Mucosa of descending colon (tissue), 3 donors: ENCODE data around the gene ADGRG6. TPM values are rescaled to one million over a fixed set of nuclear protein-coding genes. Genes with fewer than 3 reads are reported as not detected.

Source experiments
- ATAC-seq: fragments of 200-7000 bp; cut with Tn5 transposase; one replicate; pipeline ENCODE4 v1.9.1; 2020; ENCODE audit warnings: mild to moderate bottlenecking, moderate library complexity
- DNase-seq, 3 donors: peaks; one replicate each; pipeline ENCODE4 v3.0.0-alpha.2; 2020
- H3K36me3 ChIP-seq: fragments of 200-600 bp; one replicate; pipeline ENCODE4 v1.8.0; 2021; ENCODE audit warnings: low read depth, mild to moderate bottlenecking
- H3K4me1 ChIP-seq: fragments of 200-600 bp; one replicate; pipeline ENCODE4 v1.8.0; 2021; ENCODE audit warnings: low read depth, mild to moderate bottlenecking
- H3K4me3 ChIP-seq: fragments of 200-600 bp; one replicate; pipeline ENCODE4 v1.8.0; 2021; ENCODE audit warnings: mild to moderate bottlenecking
- H3K9me3 ChIP-seq: fragments of 200-600 bp; one replicate; pipeline ENCODE4 v1.8.0; 2021; ENCODE audit warnings: mild to moderate bottlenecking
- CTCF ChIP-seq: fragments of 200-600 bp; IDR thresholded peaks from one replicate; pipeline ENCODE4 v1.8.0; 2022; ENCODE audit warnings: antibody characterized with exemption, mild to moderate bottlenecking
- intact Hi-C, 2 donors: fragments of 100-400 bp; cut with DNase I in 1 of 2; cut with micrococcal nuclease in 1 of 2; formaldehyde crosslinking; loops; one replicate each; pipeline versions ENCODE4 v1.11.0 to v1.11.1; 2022; cut with DNase I, micrococcal nuclease
- total RNA-seq, 3 donors: library from RNA; stranded (reverse); fragmentation: NEBNext Ultra II Directional in 2 of 3; extraction: Animal tissue kit (Norgen Biotek cat#: 25700) in 2 of 3; gene quantifications; one replicate each; pipeline versions ENCODE4 v1.2.1 to v1.2.4, GENCODE V29; 2021 to 2023
- donor health status: DM: no; HTN: no; CAD: no; lungs with moderate emphysema.
- donor health status: DM: no; HTN: no; CAD: no.
- donor health status: DM: no; HTN: yes; CAD: no.

The ADGRG6 gene
- total RNA-seq, 3 donors from 2014 or later, result 14.1 to 17.6 (median 17.1) TPM

DNA sequence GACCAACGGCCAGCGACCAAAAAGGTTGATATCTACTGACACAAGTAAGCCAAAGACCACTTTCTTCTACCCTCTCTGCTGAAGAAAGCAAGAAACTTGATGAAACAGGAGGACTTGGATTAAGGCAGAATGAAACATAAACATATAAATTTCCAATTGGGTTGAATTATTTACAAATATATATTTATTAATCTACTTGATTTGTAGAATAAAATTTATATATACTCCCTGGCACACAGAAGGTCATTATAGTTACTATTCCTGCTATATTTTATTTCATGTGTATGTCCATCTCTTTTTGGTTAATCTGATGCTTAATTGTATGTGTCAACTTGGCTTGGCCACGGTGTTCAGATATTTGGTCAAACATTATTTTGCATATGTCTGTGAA, 4.2 kb upstream of the ADGRG6 start:
- Histone ChIP-seq H3K4me1 (no peaks in the 10 kb centered on the region), H3K36me3 (no peaks in the 10 kb centered on the region), H3K4me3 (no peak overlapping the region), H3K9me3 (no peaks in the 10 kb centered on the region)
- DNase-seq (no peak), ATAC-seq (no peak)
- intact Hi-C loops, result no loop called here
- no peak for TF ChIP-seq CTCF

DNA sequence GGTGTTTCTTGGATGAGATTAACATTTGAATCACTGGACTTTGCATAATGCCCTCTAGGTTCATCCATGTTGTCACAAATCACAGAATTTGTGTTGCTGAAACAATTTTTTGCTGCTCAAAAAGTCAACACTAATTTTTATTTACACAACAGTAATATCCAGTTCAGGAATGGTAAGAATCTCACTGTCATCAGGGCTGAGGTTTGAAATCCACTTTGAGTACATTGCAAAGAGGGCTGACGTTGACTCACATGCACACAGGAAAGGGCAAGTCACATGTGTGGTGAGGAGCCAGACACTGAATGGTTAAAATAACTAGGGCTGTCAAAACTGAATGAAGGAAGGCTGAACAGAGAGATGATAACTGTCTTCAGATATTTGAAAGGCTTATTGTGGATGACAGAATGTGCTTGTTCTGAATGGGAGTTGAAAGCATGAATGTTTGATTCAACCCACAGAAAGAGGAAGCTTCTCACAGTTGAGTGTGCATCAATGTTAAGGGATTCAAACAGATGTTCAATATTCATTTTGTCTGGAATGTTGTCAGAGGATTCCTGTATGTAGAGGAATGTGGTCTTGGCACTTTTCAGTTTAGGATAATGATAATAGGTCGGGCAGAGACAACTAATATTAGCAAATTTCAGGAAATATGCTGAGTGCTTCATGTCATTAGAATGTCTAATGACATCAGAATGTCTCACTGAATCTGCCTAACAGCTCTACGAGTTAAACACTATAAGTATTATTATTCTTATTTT, 3.6 kb upstream of the ADGRG6 start:
- intact Hi-C loops, result no loop called here
- Histone ChIP-seq H3K9me3 (no peaks in the 10 kb centered on the region), H3K4me3 (no peak overlapping the region), H3K36me3 (no peaks in the 10 kb centered on the region), H3K4me1 (no peaks in the 10 kb centered on the region)
- DNase-seq (no peak), ATAC-seq (no peak)
- no peak for TF ChIP-seq CTCF

DNA sequence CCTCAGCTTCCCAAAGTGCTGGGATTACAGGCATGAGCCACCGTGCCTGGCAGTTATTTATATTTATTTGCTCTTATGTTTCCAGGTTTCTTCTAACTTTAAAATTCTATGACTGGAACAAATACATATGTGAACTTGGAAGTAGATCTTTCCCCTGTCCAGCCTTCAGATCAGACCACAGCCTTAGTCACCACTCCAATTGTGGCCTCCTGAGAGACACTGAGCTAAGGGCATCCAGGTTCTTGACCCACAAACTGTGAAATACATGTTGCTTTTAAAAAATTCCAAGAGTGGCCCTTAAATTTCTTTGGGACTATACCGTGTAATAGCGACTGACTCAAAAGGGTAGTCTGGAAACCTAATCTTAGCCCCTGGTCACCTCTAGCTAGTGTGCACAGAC, 1.5 kb upstream of the ADGRG6 start:
- no peak for TF ChIP-seq CTCF
- DNase-seq, result no peak
- H3K36me3 ChIP-seq, result no peaks in the 10 kb centered on the region
- intact Hi-C loops, result no loop called here
- no peaks in the 10 kb centered on the region for H3K4me1 ChIP-seq
- no peak for ATAC-seq
- no peaks in the 10 kb centered on the region for H3K9me3 ChIP-seq
- no peak overlapping the region for H3K4me3 ChIP-seq

DNA sequence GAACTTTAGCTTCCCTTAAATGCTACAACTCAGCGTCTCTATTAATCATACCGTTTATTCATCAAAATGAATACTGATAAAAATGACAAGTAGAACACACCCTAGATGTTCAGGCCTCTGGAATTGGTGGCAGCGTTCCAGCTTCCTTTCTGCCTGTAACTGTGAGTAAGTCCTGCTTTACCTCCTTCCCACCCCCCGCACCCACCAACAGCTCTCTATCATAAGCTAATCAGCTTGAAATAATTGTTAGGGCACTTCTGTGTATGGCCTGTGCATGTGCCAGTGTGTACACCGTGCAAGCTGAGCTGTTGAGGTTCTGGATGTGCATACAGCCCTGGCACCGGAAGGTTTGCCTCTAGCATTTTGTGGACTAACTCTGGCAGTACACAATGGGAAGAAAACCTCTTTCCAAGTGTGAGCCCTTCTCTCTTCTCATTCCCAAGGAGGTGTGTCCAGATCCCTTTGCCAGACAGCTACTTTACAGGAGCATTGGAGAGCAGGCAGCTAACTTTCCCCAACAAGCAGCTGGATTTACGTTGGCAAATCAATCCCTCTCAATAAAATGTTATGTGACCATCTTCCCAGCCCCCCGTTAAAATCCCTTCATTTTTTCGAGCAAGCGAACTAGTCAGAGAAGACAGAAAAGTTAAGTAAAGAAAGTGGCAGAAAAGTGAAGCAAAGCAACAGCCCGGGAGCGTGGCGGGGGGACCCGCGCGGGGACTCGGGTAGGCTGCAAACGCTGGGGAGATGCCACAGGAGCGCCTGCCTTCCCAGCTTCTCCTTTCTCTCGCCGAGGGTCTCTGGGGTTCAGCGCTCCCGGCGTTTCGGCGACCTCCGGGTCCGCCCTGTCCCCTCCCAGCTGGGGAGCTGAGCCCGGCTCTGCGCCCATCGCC, 803 bp upstream of the ADGRG6 start:
- Histone ChIP-seq H3K4me3 (peak overlapping the region; percentile 24), H3K36me3 (no peaks in the 10 kb centered on the region), H3K4me1 (no peaks in the 10 kb centered on the region), H3K9me3 (no peaks in the 10 kb centered on the region)
- ATAC-seq (peak; percentile 50), DNase-seq (peak; percentile 28 to 40 (median 37))
- TF ChIP-seq CTCF, result no peak
- intact Hi-C loops, result no loop called here

- intact Hi-C loops, result no loop called here
Observed at GRCh38 chr6:142302421-142303175, 791 bp downstream of the ADGRG6 start.

More at GRCh38 chr6:142302421-142303175, 791 bp downstream of the ADGRG6 start:
- Histone ChIP-seq H3K4me3 (no peak overlapping the region), H3K36me3 (no peaks in the 10 kb centered on the region), H3K9me3 (no peaks in the 10 kb centered on the region), H3K4me1 (no peaks in the 10 kb centered on the region)
- TF ChIP-seq CTCF, result no peak
- ATAC-seq (peak; percentile 4), DNase-seq (no peak)
